GM23248 (cell line): ENCODE results near the gene STIM1.

Experiments
- EZH2 ChIP-seq: fragments of 200-600 bp; sonication (generic); IDR thresholded peaks from 2 replicates; pipeline ENCODE4 v1.6.1; 2018; ENCODE audit warnings: antibody characterized with exemption, mild to moderate bottlenecking; ENCODE audit not compliant: insufficient read depth, poor library complexity, severe bottlenecking
- EZH2phosphoT487 ChIP-seq: fragments of 200-600 bp; sonication (generic); IDR thresholded peaks from 2 replicates; pipeline ENCODE4 v1.6.1; 2018; ENCODE audit warnings: antibody characterized with exemption, moderate library complexity, mild to moderate bottlenecking, low read depth; ENCODE audit not compliant: insufficient read depth

GRCh38 chr11:3990406-3990805 is 134.9 kb downstream of the STIM1 start:
- TF ChIP-seq EZH2: no peak
- no peak for TF ChIP-seq EZH2phosphoT487
